CD4-positive, alpha-beta T cell treated with Interleukin-1 beta for 1 hour (primary cell): ENCODE measurements around the gene ATP5PO.
"Not testable (repeated sequence)": the region's sequence is repeated elsewhere in the genome, so short reads cannot be mapped to it uniquely, and the experiment has no call there.

Experiments used
- DNase-seq, 2 donors: peaks; one replicate each; pipeline ENCODE4 v3.0.0-alpha.2; 2020 to 2022

ATP5PO gene

DNA sequence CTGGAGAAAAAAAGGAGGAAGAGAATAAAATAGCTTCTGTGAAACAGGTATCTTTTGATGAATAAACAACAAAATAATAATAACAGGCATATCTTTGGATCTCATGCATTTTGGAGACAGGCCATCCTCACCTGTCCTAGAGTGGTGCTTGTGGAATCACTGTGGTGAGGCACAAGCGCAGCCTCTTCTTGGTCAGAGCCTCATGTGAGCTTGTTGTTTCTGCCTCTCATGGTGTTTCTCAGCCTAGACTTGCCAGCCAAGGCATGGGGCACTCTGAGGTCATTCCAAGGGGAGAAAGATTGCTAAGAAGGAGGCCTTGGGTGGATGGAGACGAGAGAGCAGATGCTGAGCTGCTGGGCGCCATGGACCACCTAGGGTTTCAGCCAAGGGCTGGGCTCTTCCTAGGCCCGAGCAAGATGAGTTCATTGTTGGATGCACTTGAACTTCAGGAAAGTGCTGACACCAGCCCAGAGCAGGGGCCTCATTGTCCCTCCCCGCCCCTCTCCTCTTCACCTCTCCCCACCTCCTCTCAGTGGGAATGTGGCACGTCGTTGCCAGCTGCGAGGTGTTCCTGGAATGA is 49.5 kb downstream of the ATP5PO start:
- DNase-seq, result no peak

DNA sequence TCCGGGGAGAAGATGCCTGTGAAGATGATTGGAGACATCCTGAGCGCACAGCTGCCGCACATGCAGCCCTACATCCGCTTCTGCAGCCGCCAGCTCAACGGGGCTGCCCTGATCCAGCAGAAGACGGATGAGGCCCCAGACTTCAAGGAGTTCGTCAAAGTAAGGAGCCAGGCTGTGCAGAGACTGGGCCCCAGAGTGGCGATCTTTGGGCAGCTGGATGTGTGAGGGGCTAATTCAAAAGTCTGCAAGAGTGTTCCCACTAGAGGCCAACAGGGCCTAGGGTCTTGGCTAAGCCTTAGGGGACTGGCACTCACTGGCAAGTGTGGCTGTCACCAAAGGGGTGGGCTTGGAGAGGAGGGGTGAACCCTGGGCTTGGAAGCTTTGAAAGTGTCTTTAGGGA is 50.4 kb downstream of the ATP5PO start:
- DNase-seq, result no peak

DNA sequence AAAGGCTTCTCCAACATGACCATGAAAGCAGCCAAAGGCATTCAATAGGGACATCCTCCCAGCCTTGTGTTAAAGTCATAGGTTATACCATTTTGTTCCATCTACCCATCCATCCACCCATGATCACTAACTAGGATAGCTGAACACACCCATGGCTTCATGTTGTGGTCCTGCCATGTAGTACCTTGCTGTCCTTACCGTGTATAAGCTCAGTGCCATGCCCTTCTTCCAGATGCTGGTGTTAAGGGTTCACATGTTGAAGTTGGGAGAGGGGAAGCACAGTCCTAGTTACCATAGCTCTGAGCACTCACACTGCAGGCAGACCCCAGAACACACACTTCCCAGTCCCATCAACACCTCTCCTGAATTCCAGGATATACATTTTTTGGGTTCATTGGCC is 51.5 kb downstream of the ATP5PO start:
- no peak for DNase-seq

DNA sequence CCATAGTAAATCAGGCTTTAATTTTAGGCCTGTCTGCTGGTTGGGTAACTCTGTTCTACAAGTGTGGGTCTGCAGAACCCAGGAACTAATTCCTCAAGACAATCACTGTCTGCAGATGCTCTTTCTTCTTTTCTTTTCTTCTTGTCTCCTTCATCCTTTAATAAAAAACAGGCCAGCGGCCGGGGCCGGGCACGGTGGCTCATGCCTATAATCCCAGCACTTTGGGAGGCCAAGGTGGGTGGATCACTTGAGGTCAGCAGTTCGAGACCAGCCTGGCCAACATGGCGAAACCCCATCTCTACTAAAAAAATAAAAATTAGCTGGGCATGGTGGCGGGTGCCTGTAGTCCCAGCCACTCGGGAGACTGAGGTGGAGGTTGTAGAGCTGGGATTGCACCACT is 52.4 kb downstream of the ATP5PO start:
- not testable (repeated sequence) for DNase-seq

DNA sequence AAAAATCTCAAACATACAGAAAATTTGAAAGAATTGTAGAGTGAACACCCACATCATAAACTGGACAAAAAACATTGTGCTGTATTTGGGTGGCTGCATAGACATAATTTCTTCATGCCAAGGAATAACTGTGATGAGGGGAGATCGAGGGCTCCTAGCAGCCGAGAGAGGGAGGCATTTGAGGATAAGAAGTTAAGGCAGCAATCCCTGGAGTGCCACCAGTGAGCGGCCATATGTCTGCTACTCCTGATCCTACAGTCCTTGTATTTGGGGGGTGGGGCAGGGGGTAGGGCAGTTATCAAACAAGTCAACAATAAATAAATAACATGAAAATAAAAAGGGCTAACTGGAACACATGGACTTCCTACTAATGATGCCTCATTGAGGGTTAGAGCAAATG is 54.5 kb downstream of the ATP5PO start:
- DNase-seq, result no peak

DNA sequence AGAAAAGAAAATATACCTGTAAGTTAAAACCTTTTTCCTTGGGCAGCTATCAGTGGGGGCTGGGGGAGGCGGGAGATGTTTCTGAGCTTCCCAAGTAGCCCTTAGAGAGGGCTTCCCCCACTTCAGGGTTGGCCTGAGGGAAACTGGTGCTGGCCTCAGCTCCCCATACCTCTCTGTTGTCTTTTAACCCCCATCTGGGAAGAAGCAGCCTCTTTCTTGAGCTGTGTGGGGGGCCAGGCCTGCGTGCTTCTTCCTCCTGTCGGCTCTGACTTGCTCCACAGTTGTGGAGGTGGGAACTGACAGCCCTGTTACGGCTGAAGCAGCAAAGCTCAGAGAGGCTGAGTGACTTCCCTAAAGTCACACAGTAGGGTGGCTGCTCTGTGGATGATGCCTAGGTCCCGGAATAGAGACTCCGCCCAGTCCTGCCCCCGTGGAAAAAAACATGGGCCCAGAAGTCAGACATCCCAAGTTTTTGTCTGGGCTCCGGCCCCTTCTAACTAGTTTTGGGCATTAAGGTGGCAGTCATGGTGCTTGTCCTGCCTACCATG is 55.2 kb downstream of the ATP5PO start:
- DNase-seq, result no peak

DNA sequence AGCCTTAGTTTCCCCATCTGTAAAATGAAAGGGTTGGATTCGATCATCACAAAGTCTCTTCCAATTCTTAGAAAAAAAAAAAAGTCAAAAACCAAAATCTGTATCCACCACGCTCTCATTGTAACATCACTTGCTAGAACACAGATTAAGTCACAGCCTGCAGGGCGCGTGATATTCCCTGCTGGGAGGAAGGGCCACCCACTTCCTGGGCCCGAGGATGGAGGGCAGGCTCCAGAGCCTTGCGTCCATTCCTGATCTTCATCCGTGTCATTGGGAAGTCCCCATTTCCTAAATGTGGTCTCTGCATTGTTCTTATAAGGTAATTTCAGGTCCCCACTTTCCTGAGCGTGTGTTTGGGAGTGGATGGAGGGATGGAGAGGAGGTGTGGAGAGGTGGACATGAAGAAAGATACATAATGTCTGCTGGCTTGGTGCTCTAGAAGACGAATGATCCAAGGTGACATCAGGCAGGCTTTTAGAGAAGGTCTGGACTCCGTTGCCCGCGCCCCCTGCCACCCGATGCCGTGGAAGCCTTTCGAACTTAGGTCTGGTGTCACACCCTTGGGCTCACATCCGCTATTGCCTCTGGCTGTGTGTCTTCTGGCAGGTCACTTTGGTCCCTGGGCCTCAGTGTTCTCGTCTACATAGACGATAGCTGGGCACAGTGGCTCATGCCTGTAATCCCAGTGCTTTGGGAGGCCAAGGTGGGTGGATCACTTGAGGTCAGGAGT is 56.1 kb downstream of the ATP5PO start:
- DNase-seq, result no peak

DNA sequence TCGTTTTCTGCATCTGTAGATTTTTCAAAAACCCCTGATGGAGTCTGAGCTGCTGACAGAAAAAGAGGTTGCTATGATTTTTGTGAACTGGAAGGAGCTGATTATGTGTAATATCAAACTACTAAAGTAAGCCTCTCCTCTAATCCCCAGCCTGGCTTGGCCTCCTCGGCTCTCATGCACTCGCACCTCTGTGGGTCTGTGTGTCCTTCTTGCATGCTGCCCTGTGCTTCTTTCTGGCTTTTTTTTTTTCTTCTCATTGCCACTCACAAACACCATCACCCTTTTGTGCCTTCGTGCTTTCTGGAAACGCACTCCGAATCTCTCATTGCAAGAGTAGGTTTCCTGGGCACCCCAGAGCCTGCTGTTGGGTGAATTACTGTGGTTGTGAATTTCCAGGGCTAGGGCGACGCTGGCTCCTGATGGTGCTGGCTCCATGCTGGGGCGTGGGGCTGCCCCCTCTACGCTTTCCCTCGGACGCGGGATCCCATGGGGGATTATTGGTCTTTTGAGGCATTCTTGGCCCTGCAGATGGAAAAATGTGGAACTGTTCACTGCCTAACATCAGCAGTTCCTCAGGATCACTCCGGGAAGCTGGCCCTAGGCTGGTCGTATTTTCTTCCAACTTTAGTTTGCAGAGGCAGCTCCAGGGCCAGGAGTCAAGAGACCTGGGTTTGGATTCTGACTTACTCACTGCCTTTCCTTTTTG is 56.8 kb downstream of the ATP5PO start:
- DNase-seq, result no peak

DNA sequence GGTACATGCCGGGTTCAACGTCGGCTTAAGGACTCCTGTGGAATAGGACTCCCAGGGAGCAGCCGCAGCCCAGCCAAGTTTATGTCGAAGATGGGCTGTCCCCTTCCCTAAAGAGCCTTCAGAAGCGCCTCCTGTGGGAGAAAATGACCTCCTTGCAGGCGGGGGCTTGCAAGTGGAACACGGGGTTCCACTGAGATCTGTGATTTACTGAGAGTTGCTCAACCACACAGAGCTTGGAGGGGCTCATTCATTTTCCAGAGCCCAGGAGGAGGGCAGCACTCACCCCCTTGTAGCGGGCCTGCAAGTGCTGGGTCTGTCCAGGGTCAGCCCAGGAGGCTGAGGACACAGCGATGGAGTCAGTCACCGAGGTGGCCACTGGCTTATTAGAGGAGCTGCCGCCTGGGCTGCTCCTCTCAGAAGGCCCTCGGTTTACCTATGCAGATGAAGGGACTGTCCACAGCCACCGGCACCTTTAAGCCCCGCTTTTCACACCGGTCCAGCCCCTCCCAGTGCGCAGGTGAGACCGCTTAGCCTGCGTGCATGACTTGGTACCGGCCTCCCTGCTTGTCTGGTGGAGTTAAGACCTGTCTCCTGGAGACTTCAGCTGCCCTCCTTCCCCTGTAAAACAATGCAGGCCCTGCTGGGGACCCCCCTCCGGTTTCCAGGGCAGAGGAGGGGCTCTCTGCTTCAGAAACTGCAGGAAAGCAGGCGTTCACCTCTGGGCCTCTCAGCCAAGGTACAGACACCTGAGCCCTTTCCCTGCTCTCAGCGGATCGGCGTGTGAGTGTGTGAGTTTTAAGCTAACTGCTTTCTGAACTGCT is 57.5 kb downstream of the ATP5PO start:
- no peak for DNase-seq

DNA sequence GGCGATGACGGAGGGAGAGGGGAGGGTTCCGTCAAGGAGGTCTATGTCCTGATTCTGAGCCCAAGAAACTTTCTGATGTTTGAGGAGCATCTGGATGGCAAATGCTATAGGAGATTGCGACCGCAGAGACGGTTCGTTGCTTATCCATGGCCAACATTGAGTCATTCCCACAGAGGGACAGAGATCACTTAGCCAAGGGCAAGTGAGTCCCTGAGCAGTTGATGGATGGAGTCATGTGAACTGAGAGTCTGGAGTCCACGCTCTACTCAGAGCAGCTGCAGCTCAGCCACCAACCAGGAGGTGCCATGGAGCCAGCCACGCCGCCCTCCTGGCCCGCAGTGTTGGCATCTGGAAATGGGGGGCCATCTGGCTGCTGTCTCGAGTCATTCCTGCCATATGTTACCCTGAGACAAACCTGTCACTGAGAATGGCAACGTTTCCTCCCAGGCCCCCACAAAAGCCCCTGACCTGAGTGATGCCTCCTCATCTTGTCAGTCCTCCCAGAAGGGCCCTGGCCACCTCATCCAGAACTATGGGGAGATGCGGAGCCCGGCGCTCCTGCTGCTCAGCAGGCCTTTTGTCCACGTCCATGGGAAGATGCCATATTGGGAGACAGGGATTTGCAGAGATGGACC is 58.6 kb downstream of the ATP5PO start:
- DNase-seq, result no peak

DNA sequence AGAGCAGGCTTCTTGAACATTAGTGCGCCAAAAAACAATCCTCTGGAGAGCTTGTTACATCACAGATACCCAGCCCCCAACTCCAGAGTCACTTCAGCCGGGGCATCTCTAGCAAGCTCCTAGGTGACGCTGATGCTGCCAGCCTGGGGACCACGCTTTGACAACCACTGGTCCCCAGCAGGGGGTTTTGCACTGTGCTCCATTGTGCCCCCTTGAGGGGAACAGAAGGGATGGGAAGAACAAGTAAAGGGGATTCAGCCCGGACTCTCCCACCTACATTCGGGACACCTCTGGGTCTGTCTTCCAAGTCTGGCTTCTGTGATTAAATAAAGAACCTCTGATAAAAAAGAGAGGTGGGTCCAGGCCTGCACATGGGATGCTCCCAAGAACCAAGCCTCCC is 60.4 kb downstream of the ATP5PO start:
- DNase-seq, result no peak

DNA sequence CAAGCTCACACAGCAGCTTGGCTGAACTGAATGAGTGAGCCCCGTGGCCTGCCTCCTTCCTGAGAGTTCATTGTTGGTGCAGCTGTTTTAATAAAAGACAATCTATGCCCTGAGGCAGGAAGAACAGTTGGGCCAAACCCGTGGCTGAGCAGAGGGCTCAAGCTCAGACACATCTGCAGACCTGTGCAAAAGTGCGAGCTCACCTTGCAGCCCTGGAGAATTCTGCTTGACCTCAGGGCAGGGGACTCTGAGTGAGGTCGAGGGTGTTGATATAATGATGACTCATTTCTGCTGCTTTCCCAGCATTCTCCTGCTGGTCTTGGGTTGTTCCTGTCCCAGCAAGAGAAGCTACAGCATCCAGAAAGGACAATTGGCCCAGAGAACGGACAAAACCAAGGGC is 61.0 kb downstream of the ATP5PO start:
- no peak for DNase-seq
